Mucosa of rectum (tissue), 2 donors: ENCODE measurements around the gene CFI.

Experiments used
- H3K27ac ChIP-seq, 2 donors: one replicate each; pipeline ENCODE4 v1.7.0; 2013; ENCODE audit warnings: inconsistent platforms in 2 of 2, low read depth in 2 of 2, low read length in 2 of 2
- H3K27me3 ChIP-seq, 2 donors: one replicate each; pipeline ENCODE4 v1.7.0; 2013; ENCODE audit warnings: low read length in 2 of 2; ENCODE audit not compliant: control insufficient read depth in 2 of 2, insufficient read depth in 2 of 2
- H3K36me3 ChIP-seq, 2 donors: one replicate each; pipeline ENCODE4 v1.7.0; 2013; ENCODE audit warnings: low read length in 2 of 2; ENCODE audit not compliant: control insufficient read depth in 2 of 2, insufficient read depth in 2 of 2
- H3K4me1 ChIP-seq, 2 donors: one replicate each; pipeline ENCODE4 v1.7.0; 2013; ENCODE audit warnings: low read length in 2 of 2, mild to moderate bottlenecking in 1 of 2; ENCODE audit not compliant: control insufficient read depth in 2 of 2, insufficient read depth in 2 of 2
- H3K4me3 ChIP-seq, 2 donors: one replicate each; pipeline ENCODE4 v1.7.0; 2013; ENCODE audit warnings: low read length in 2 of 2
- H3K9ac ChIP-seq, 2 donors: one replicate each; pipeline ENCODE4 v1.7.0; 2013; ENCODE audit warnings: low read length in 2 of 2, low read depth in 1 of 2, mild to moderate bottlenecking in 1 of 2
- H3K9me3 ChIP-seq, 2 donors: one replicate each; pipeline ENCODE4 v1.7.0; 2013; ENCODE audit warnings: low read length in 2 of 2; ENCODE audit not compliant: control insufficient read depth in 2 of 2
- donor health status: healthy.
- donor health status: Normal muscosa, but diverticular disease.

CFI gene

GRCh38 chr4:109698656-109699055 lies 103.1 kb downstream of the CFI start:
- peaks cover 20 to 23% of the 10 kb centered on the region in 2 donors for H3K36me3 ChIP-seq
- peaks cover 26 to 35% of the 10 kb centered on the region in 2 donors for H3K4me1 ChIP-seq
- no peaks in the 10 kb centered on the region for H3K9me3 ChIP-seq
- no peaks in the 10 kb centered on the region for H3K27me3 ChIP-seq
- H3K9ac ChIP-seq = no peak overlapping the region
- no peak overlapping the region for H3K4me3 ChIP-seq
- H3K27ac ChIP-seq = no peak overlapping the region

GRCh38 chr4:109691411-109691920 lies 110.3 kb downstream of the CFI start:
- Histone ChIP-seq H3K9me3 (no peaks in the 10 kb centered on the region), H3K4me1 (no peaks in the 10 kb centered on the region), H3K4me3 (no peak overlapping the region), H3K27me3 (no peaks in the 10 kb centered on the region), H3K9ac (no peak overlapping the region), H3K27ac (no peak overlapping the region), H3K36me3 (peaks cover 42 to 52% of the 10 kb centered on the region in 2 donors)
